H1 (cell line): ENCODE data around the gene TNF. TPM values are rescaled to one million over a fixed set of nuclear protein-coding genes. Genes with fewer than 3 reads are reported as not detected.

Experiments
- CBX5 ChIP-seq: fragments of 300-800, 300-1000 bp; sonication (generic); IDR thresholded peaks from 2 replicates; pipeline ENCODE4 v1.7.1; 2016; ENCODE audit warnings: antibody characterized with exemption, low read length, low read depth
- polyA plus RNA-seq, 7 experiments: library from polyadenylated mRNA; depleted of rRNA in 3 of 7; stranded (reverse) in 5 of 7; unstranded in 2 of 7; fragments of >200 nt in 5 of 7; fragments of 200-250 nt in 2 of 7; gene quantifications; 1 replicate in 5 of 7; 2 replicates in 1 of 7; 4 replicates in 1 of 7; pipeline versions ENCODE4 v1.2.1 to v1.2.3, GENCODE V29; 2011 to 2013; ENCODE audit warnings: missing spikeins in 2 of 7, mixed read lengths in 2 of 7
- total RNA-seq: library from RNA; stranded (reverse); fragmentation: NEBNext Ultra II Directional; extraction: Animal tissue kit (Norgen Biotek cat#: 25700); gene quantifications from 2 replicates; pipeline ENCODE4 v1.2.1, GENCODE V29; 2021

TNF gene
- total and polyA plus RNA-seq, 2 of the 8 experiments (the other 6 are each of a cell fraction or from before 2014, with no cell fraction given): not detected

DNA sequence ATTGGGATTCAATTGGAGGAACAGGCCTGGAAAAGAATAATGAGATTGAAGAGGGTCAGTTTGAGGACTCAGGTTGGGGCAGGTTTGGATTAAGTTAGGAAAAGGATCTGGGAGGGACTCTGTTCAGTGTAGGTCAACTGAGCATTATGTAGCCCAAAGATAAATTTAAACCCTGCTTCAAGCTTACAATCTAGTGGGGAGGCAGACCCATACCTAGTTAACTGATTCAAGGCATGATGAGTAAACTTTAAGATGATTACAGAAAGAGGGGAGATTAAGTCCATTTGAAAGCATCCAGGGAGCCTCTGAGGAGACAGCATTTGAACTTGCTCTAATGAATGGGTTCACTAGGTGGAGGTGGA, 14.7 kb upstream of the TNF start (continued):
- no peak for TF ChIP-seq CBX5
